HEK293T (cell line): ENCODE data around the gene TMEM151B.

Source experiments
- CTCF ChIA-PET: fragments of 350-600 bp; formaldehyde crosslinking; extraction: SDS; loops from one replicate; lab custom pipeline; 2021; ENCODE audit warnings: antibody characterized with exemption, inconsistent platforms; lab: Yijun Ruan, JAX
- POLR2A ChIA-PET: fragments of 350-600 bp; formaldehyde crosslinking; extraction: SDS; loops from one replicate; lab custom pipeline; 2020; ENCODE audit warnings: antibody characterized with exemption, inconsistent platforms; lab: Yijun Ruan, JAX
- DNase-seq: peaks from one replicate; pipeline ENCODE4 v3.0.0; 2012; ENCODE audit warnings: mixed read lengths; ENCODE audit errors: extremely low spot score
- ARNT ChIP-seq: fragments of 450-650 bp; IDR thresholded peaks from 2 replicates; pipeline ENCODE4 v1.6.1; 2017; ENCODE audit warnings: mild to moderate bottlenecking
- BHLHE40 ChIP-seq: fragments of 450-650 bp; IDR thresholded peaks from 2 replicates; pipeline ENCODE4 v1.6.1; 2016; ENCODE audit warnings: mild to moderate bottlenecking, moderate library complexity, borderline replicate concordance
- CTBP1 ChIP-seq: fragments of 450-650 bp; IDR thresholded peaks from 2 replicates; pipeline ENCODE4 v1.6.1; 2016; ENCODE audit warnings: borderline replicate concordance
- ELF4 ChIP-seq: fragments of 450-650 bp; IDR thresholded peaks from 2 replicates; pipeline ENCODE4 v1.6.1; 2017; ENCODE audit warnings: antibody characterized with exemption
- FOXA1 ChIP-seq: fragments of 450-650 bp; IDR thresholded peaks from 2 replicates; pipeline ENCODE4 v1.6.1; 2016; ENCODE audit warnings: mild to moderate bottlenecking
- FOXK2 ChIP-seq: fragments of 450-650 bp; IDR thresholded peaks from 2 replicates; pipeline ENCODE4 v1.6.1; 2016; ENCODE audit warnings: mild to moderate bottlenecking
- FOXM1 ChIP-seq: fragments of 450-650 bp; IDR thresholded peaks from 2 replicates; pipeline ENCODE4 v1.6.1; 2017; ENCODE audit warnings: mild to moderate bottlenecking, borderline replicate concordance
- HDGF ChIP-seq: fragments of 450-650 bp; IDR thresholded peaks from 2 replicates; pipeline ENCODE4 v1.6.1; 2017; ENCODE audit warnings: antibody characterized with exemption, borderline replicate concordance
- L3MBTL2 ChIP-seq: fragments of 450-650 bp; conservative IDR thresholded peaks from 2 replicates; pipeline ENCODE4 v1.6.1; 2016; ENCODE audit warnings: mild to moderate bottlenecking
- LEF1 ChIP-seq: fragments of 450-650 bp; IDR thresholded peaks from 2 replicates; pipeline ENCODE4 v1.6.1; 2017; ENCODE audit warnings: mild to moderate bottlenecking, borderline replicate concordance
- NFRKB ChIP-seq: fragments of 450-650 bp; IDR thresholded peaks from 2 replicates; pipeline ENCODE4 v1.6.1; 2016; ENCODE audit warnings: mild to moderate bottlenecking, moderate library complexity
- SP1 ChIP-seq: fragments of 450-650 bp; IDR thresholded peaks from 2 replicates; pipeline ENCODE4 v1.6.1; 2017
- SUZ12 ChIP-seq: fragments of 450-650 bp; IDR thresholded peaks from 2 replicates; pipeline ENCODE4 v1.6.1; 2016; ENCODE audit warnings: mild to moderate bottlenecking
- TARDBP ChIP-seq: fragments of 450-650 bp; IDR thresholded peaks from 2 replicates; pipeline ENCODE4 v1.6.1; 2016
- ZNF384 ChIP-seq: fragments of 450-650 bp; IDR thresholded peaks from 2 replicates; pipeline ENCODE4 v1.6.1; 2016
- TF ChIP-seq, protein P1 (sequence below): fragments of 450-650 bp; IDR thresholded peaks from 2 replicates; pipeline ENCODE4 v1.6.1; 2016

The TMEM151B gene

GRCh38 chr6:44268095-44268628 lies 2.1 kb upstream of the TMEM151B start:
- peak; percentile 79 for DNase-seq
- ChIA-PET CTCF (interaction anchor here (0.5 to 3.4 kb wide), 15 partner anchors 11 to 208 kb away, joined by 3 to 46 read pairs (median 4); partner anchors contain the start of gene SLC35B2), POLR2A (interaction anchor here (0.7 to 3.0 kb wide), 5 partner anchors 12 to 45 kb away, joined by 3 to 18 read pairs (median 10); partner anchors contain the start of genes AARS2 and HSP90AB1)
- TF ChIP-seq CTBP1, result no peak
- no peak for TF ChIP-seq TARDBP
- no peak for TF ChIP-seq ARNT
- TF ChIP-seq FOXA1, result no peak
- no peak for TF ChIP-seq LEF1
- TF ChIP-seq FOXM1, result no peak
- TF ChIP-seq ZNF384, result no peak
- TF ChIP-seq BHLHE40, result no peak
- TF ChIP-seq, protein P1, sequence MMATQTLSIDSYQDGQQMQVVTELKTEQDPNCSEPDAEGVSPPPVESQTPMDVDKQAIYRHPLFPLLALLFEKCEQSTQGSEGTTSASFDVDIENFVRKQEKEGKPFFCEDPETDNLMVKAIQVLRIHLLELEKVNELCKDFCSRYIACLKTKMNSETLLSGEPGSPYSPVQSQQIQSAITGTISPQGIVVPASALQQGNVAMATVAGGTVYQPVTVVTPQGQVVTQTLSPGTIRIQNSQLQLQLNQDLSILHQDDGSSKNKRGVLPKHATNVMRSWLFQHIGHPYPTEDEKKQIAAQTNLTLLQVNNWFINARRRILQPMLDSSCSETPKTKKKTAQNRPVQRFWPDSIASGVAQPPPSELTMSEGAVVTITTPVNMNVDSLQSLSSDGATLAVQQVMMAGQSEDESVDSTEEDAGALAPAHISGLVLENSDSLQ, result no peak
- TF ChIP-seq FOXK2, result no peak
- no peak for TF ChIP-seq L3MBTL2
- no peak for TF ChIP-seq ELF4
- no peak for TF ChIP-seq SP1
- no peak for TF ChIP-seq HDGF
- no peak for TF ChIP-seq SUZ12

DNA sequence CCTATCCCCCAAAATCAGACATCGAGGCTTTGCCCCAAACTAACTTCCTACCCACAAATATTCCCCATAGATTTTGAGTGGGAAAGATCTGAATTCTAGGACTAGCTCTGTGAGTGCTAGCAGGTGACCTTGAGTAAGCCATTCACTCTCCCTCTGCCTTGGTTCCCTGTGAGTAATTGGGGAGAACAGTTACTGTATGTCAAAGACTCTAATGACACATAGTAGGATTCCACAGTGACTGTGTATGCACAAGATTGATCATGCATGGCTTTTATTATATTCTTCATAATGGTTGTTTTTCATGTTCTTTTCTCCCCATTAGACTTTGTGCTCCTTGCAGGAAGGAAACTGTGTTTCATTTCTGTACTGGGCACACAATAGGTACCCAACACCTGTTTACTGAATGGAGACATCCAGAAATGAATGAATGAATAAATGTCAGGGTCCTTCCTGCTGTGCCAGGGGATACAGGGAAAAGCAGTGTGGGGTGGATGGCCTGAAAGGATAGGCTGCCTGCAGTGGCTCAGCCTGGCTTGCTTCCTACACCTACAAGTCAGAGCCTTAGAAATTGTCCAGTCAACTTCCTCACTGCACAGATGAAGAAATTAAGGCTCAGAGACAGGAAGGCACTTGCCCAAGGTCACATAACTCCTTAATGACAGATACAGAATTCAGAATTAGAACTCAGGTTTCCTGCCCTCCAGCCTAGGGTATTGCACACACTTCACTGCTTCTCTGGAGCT lies 901 bp upstream of the TMEM151B start:
- ChIA-PET POLR2A (interaction anchor here (1.5 to 3.0 kb wide), 5 partner anchors 13 to 45 kb away, joined by 3 to 18 read pairs (median 10); partner anchors contain the start of genes AARS2 and HSP90AB1), CTCF (interaction anchor here (1.4 to 3.4 kb wide), 5 partner anchors 36 to 76 kb away, joined by 4 to 46 read pairs (median 10); no protein-coding TSS in a partner anchor)
- DNase-seq, result no peak
- TF ChIP-seq LEF1 (no peak), TARDBP (no peak), ELF4 (no peak), HDGF (no peak), FOXA1 (no peak), NFRKB (no peak), CTBP1 (no peak), BHLHE40 (no peak), FOXM1 (no peak), ZNF384 (no peak), ARNT (no peak), L3MBTL2 (no peak), SUZ12 (no peak), SP1 (no peak)
- TF ChIP-seq, protein P1, result no peak

- peak; percentile 39 for DNase-seq
- POLR2A ChIA-PET, result interaction anchor here (1.4 to 3.0 kb wide), 4 partner anchors 14 to 47 kb away, joined by 4 to 18 read pairs (median 4); partner anchors contain the start of gene HSP90AB1
- no peak for TF ChIP-seq L3MBTL2
- TF ChIP-seq, protein P1, result no peak
- no peak for TF ChIP-seq FOXA1
- TF ChIP-seq FOXK2, result no peak
- TF ChIP-seq ARNT, result no peak
- no peak for TF ChIP-seq LEF1
- no peak for TF ChIP-seq CTBP1
- no peak for TF ChIP-seq ZNF384
- TF ChIP-seq NFRKB, result no peak
- no peak for TF ChIP-seq ELF4
- no peak for TF ChIP-seq SUZ12
- no peak for TF ChIP-seq HDGF
- TF ChIP-seq BHLHE40, result no peak
- no peak for TF ChIP-seq FOXM1
- CTCF ChIA-PET, result interaction anchor here (0.6 to 1.7 kb wide), 4 partner anchors 14 to 67 kb away, joined by 3 to 10 read pairs (median 3); no protein-coding TSS in a partner anchor
These were observed 516 bp downstream of the TMEM151B start for GRCh38 chr6:44270526-44271405.

- CTCF ChIA-PET, result no interaction called here
- POLR2A ChIA-PET, result interaction anchor here (1.4 to 1.5 kb wide), 2 partner anchors 15 to 21 kb away, joined by 4 read pairs; no protein-coding TSS in a partner anchor
- DNase-seq, result no peak
- no peak for TF ChIP-seq CTBP1
- no peak for TF ChIP-seq SP1
- TF ChIP-seq ELF4, result no peak
- no peak for TF ChIP-seq LEF1
- TF ChIP-seq, protein P1, result no peak
- no peak for TF ChIP-seq TARDBP
- no peak for TF ChIP-seq FOXK2
- no peak for TF ChIP-seq FOXM1
These were observed 1.1 kb downstream of the TMEM151B start for GRCh38 chr6:44271406-44271723.
